HG03097 (cell line): ENCODE data around the gene SMARCC1.

Experiments used
- ATAC-seq: cut with Tn5 transposase; IDR thresholded peaks from one replicate; pipeline ENCODE4 v1.9.1; 2021; ENCODE audit not compliant: unreplicated experiment, low FRiP score

SMARCC1 gene

DNA sequence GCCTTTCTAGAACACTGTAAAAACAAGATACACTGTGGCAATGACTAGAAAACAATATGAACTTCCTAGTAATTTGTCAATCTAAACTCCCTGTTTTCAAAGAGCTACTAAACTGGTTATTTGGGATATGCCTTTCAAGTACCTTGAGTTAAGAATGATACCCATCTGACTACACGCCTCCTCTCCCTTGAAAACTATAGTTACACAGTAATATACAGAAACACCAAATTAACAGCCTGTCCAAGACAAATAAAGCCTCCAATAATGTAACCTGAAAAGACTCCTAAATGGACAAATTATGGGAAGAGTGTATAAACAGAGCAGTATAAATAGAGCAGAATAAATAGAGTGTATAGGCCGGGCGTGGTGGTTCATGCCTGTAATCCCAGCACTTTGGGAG lies 70.1 kb downstream of the SMARCC1 start:
- ATAC-seq, result no peak

DNA sequence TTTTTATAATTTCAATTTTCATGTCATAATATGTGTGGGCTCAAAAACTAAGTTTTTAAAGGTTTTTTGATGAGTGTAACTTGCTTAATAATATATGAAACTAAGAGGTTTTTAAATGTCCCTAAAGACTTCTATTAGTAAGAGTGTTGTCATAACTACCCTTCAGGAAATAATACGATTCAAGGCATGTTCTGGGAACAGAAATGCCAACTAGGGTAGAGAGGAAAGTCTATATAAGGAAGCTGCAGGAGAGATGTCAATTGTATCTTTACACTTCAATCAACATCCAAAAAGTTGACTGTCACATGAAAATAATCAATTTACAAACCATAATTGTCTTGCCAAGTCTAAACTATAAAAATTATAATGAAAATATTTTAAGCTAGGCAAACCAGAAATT lies 76.3 kb downstream of the SMARCC1 start:
- ATAC-seq, result no peak

DNA sequence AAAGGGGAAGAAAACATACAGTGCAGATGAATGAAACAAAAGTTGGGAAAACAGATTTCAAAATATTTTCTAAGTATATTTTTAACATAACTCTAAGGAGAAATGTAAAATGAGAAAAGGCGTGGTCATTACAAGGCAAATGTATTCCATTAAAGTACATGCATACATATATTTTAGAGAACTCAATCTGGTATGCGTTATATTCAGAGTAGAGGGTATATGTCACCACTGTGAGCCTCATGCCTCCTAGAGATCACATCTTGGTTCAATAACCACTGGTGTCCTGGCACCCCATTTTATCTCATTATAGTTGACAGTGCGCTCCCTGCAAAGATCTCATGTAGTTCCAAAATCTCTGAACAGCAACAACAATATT lies 77.5 kb downstream of the SMARCC1 start:
- no peak for ATAC-seq

DNA sequence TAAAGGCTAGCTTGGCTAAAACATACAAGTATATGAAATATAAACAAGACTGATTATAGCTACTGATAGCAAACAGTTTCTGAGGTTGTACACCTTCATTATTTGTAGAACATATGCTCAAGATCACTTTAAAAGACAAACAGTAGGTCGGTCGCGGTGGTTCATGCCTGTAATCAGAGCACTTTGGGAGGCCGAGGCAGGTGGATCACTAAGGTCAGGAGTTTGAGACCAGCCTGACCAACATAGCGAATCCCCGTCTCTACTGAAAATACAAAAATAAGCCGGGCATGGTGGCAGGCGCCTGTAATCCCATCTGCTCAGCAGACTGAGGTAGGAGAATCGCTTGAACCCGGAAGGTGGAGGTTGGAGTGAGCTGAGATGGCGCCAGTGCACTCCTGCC lies 80.3 kb downstream of the SMARCC1 start:
- ATAC-seq, result no peak

DNA sequence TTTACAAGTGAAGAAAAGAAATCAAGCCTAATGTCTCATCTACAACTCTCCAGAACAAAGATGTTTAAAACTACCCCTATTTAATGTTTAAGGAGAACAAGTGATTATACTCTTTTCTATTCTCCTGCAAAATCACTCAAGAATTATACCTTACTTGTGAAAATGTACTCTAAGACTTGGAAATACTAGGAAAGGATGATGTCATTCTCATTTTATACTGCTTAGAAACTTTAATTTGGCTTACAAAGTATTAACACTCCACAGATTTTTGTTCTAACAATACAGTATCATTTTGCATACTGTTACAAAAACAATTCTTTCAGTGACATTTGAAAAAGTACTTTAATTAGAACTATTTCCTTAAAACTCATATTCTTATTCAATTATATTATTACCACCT lies 89.5 kb downstream of the SMARCC1 start:
- no peak for ATAC-seq

DNA sequence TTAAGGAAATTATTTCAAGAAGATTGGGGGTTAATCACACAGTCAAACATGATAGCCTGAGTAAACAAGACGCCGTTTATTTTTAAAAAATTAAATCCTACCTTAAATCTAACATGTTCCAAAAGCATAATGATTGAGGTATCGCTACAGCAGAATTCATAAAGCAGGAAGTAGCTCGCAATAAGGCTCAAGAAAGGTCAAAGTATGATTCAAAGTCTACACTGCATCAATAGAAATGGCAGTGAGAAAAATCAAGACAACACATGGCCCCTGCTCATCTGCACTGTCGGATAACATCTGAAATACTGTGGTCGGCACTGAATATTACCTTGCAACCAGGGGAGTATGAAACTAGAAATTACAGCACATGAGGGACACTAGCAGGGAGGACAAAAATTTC lies 93.2 kb downstream of the SMARCC1 start:
- ATAC-seq, result no peak

DNA sequence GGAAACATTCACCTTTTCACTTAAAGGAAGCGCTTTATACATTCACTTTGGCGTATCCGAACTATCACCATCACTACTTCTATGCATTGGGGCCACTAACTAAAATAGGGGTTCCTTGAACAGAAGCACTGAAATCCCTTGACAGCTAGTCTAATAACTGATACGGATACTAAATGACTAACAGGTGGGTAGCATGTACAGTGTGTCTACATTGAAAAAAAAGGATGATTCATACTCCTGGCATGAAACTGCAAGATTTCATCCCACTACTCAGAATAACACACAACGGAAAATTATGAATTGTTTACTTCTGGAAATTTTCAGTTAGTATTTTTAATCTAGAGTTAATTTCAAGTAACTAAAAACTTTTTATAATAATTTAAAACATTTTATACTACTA lies 96.7 kb downstream of the SMARCC1 start:
- ATAC-seq, result no peak

DNA sequence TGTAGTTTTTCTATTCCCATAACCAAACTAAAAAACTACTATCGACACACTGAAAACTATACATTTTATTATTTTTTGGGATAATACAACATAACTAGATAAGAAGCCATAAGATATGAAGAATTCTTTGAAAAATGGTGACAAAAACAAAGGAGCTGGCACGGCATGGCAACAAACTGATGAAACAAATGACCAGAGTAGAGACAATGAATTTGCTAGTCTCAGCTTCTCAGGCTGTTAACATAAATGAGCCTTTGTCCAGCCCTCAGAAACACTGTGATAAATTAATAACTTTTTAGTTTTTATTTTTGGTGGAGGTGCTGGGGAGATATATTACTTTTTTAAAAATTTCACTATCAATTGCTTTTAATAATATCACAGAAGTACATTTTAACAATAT lies 100.7 kb downstream of the SMARCC1 start:
- ATAC-seq, result no peak

DNA sequence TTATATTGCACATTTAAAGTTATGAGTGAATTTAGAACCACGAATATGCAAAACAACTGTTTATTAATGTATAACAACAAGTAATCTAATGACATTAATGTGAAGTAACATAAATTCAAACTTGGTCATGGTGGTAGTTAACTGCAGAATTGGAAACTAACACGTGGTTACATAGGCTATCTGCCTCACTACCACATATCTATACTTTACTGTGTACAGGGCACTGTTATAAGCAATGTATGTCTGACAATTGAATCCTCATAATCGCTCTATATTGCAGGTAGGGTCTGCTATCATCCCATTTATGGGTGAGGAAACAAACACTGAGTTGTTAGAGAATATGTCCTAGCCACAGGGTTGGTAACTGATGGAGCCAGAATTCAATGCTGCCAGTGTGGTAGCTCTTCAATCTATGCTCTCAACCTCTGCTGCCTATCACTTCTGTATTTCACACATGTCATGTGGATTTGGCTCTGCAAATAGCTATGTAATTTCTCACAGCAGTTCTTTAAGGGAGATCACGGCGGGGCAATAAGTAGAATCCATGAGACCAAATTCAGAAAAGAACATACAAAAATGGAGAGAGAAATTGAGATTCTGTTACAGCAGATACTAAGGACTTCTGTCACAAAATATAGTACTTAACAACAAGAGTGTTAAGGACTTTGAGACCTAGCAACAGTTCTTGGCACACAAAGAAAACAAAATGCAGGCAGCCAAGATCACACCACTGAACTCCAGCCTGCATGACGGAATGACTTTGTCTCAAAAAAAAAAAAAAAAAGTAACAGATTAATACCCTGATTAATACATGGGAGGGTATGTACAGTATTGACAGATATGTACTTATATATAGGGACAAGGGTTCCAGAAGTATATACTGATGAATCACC lies 103.0 kb downstream of the SMARCC1 start:
- ATAC-seq, result no peak

DNA sequence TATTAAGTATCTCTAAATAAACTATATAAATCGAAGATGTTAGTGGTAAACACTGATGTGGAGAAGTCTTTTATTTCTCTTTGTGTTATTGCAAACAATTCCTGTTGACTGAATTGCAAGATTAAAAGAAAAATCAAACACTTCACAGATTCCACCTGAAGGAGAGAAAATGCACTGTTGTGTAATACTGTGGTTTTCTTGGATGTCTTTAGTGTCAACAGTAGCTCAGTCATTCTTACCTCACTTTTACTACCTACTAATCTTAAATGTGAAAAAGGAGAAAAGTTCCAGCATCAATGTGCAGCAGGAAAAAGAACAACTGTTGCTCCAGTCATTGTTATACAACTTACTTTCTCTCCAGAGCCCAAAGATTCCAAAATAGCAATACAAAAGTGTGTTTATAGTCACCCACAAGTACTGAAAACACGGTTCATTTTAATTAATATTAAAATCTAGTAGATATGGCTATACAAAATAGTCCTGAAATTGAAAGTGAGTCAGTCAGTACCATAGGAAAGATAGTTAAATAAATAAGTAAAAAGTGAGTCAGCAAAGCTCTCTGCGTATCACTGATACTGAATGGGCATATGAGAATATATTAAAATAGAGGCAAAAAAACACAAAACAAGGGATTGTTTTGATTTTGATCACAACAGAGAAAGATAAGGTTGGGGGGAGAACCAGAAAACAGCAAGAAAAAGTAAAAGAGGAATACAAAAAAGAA lies 112.5 kb downstream of the SMARCC1 start:
- no peak for ATAC-seq

DNA sequence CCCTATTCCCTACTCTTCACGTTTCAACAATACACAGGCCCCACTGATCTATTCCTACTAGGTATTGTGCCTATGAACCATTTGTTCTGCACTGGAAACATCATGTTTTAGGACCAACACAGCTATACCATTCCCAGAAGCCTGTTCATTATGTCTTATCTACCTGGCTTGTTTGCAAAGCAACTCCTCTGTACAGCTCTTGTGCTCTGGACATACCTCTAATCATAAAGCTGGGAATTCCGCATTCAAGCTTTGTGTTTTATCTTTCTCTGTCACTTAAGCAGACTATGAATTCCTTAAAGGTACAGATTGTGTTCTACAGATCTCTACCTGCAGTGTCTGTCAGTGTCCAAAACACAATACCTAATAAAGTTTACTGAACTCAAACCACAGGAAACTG lies 115.6 kb downstream of the SMARCC1 start:
- no peak for ATAC-seq

DNA sequence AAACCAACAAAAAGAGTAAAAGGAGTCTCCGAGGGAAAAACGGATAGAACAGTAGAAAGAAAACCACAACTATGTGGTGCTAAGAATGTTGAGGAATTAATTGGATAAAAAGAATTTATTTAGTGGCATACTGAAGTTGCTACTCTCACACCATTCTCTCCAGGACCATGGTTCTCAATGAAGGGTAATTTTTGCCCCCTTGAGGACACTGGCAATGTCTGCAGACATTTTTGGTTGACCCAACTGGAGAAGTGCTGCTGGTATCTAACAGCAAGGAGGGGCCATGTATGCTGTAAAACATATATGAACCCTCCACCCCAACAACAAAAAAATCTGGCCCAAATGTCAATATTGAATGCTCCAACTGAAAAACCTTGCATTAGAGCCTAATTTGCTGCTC lies 117.2 kb downstream of the SMARCC1 start:
- ATAC-seq, result no peak

DNA sequence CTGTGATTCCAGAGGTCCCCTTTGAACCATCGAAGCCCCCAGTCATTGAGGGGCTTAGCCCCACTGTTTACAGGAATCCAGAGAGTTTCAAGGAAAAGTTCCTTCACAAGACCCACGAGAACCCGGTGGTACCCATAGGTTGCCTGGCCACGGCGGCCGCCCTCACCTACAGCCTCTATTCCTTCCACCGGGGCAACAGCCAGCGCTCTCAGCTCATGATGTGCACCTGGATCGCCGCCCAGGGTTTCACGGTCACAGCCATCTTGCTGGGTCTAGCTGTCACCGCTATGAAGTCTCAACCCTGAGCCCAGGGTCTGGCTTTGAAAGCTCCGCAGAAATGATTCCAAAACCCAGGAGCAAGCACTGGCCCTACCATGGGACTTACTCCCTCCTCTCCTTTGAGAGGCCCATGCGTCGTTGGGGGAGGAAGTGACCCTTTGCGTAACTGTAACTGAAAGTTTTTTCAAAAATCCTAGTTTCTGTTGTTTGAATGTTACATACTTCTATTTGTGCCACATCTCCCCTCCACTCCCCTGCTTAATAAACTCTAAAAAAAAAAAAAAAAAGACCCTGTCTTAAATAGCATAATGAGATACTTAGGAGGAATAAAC lies 118.0 kb downstream of the SMARCC1 start:
- no peak for ATAC-seq

DNA sequence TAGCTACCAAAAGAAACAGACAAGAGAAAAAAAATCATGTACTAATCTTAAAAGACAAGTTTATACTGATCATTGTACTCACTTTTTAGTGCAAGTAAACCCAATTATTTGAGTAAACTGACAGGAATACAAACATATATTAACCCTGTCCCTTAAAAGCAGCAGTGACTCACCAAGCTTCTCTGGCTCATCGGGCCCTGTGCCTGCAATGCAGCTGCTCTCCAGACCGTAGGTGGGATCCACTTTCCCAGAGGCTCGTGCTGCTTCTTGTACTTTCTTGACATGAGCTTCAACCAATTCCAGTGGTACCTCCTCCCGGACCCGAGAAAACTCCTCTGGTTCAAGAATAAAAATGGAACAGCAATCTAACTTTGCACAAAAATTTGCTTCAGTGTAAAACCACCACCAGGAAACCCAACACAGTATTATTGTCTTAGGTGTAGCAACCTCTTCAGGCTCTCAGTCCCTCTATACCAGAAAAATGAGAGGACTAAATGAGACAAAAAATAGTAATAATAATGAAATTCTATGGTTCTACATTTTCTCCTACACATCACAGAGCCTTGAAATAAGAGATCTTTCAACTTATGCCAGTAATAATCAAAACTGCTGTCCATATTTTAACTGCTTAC lies 120.5 kb downstream of the SMARCC1 start:
- no peak for ATAC-seq

DNA sequence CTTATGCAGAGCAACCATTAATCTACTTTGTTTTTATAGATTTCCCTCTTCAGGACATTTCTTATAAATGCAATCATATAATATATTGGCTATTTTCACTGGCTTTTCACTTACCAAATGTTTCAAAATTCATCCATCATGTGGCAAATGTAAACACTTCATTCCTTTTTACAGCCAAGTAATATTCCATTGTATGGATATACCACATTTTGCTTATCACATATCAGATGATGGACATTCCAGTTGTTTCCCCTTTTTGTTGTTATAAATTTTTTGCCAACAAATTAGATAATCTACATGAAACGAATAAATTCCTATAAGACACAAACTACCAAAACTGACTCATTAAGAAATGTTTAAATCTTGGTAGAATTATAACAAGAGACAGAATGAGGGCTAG lies 123.2 kb downstream of the SMARCC1 start:
- ATAC-seq, result no peak

DNA sequence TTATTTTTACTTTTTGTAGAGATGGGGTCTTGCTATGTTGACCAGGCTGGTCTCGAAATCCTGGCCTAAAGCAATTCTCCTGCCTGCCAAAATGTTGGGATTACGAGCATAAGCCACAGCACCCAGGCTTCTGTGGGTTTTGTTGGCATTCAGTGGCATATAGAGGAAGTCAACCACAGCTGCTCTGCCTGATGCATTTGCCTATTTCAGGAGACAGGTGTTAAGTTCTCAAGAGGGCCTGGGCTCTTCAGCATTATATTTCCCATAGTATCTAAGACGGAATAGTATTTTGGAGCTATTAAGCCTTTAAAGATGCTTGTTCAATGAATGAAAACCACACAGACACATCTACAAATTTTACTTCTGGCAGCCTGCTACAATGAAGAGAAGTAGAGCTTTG lies 129.6 kb downstream of the SMARCC1 start:
- no peak for ATAC-seq

DNA sequence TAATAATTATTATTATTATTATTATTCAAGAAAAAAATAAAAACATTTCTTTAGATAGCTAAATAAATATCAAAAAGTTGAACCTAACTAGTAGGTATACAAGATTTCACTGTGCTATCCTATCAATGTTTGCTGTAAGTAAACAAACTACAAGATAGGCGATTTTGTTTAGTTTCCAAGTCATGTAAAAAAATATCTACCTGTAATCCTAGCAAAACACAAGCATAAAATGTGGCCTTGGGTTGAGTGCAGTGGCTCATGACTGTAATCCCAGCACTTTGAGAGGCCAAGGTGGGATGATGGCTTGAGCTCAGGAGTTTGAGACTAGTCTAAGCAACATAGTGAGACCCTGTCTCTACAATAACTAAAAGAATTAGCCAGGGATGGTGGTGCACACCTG lies 131.4 kb downstream of the SMARCC1 start:
- ATAC-seq, result no peak

DNA sequence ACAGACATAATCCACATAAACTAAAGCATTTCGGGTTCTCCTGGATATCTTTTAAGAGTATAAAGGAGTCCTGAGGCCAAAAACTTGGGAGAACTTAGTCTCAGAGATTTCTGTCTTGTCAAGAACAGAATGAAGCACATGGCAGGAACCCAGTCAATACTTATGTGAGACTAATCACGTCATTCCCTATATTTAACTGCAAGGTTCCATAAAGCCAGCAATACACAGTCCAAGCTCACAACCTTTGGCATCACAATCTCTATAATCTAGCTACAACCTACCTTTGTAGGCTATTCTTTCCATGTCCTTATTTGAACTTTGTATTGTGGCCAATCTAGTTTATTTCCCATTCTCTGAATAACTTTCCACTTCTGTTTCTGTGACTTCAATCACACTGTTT lies 134.1 kb downstream of the SMARCC1 start:
- no peak for ATAC-seq

DNA sequence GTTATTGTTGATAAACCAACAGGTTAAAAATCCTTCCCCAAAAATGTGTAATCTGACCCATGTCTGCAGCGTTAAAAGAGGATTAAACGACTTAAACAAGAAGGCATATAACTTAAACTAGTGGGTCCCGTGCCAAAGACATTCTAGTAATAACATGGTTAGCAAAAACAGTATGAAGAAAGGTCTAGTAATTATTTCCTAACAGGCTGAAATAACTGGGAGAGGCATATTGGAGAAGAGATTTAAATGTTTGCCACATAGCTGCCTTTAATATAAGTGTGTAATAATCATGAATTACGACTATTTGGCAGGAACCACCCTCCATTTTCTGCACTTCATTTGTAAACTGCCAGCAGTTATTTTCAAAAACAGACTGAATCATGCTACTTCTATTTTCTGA lies 135.3 kb downstream of the SMARCC1 start:
- ATAC-seq, result no peak

DNA sequence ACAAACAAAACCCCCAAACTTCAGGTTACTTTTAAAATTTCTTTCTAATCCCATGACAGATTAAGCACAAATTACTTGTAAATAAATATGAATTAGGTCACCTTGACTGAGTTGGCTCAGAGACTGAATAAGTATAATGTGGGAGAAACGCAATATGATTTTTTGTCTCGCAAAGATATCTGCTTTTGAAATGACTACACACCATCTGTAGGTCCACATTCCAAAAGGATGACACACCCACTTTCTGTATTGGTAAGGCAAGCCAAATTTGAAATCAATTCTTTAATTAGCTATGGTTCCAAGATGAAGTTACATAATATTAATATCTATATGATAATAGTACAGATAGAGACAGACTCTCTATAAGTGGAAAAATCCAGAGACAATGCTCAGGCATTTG lies 136.1 kb downstream of the SMARCC1 start:
- no peak for ATAC-seq

DNA sequence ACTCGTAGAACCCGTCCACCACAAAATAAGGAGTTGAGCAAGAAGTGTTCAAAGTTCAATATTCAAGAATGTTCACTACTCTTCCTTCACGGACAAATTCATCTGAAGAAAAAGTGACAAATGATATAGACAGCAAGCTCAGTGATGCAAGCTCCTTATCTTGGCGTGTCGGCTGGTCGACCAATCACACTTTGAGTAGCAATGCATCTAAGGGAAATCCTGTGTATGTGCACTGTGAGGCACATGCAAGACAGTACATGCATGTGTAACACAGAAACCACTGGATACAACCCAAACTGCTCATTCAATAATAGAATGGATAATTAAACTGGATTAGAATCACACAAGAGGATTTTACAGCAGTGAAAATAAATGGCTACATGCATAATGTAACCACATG lies 138.6 kb downstream of the SMARCC1 start:
- ATAC-seq, result no peak
